Common myeloid progenitor, CD34-positive (primary cell): ENCODE measurements around the gene TTC17. TPM values are rescaled to one million over a fixed set of nuclear protein-coding genes. Genes with fewer than 3 reads are reported as not detected.

Experiments
- CTCF ChIA-PET: fragments of 350-600 bp; sonication (Branson Sonifier 250); formaldehyde crosslinking; loops from one replicate; lab custom pipeline; 2021; ENCODE audit warnings: antibody characterized with exemption; lab: Charles Lee
- POLR2A ChIA-PET: fragments of 350-600 bp; sonication (Branson Sonifier 250); formaldehyde crosslinking; loops from one replicate; lab custom pipeline; 2021; ENCODE audit warnings: antibody characterized with exemption; lab: Charles Lee
- DNase-seq, 3 donors: peaks; one replicate each; pipeline versions ENCODE4 v3.0.0 to v3.0.0-alpha.2; 2013
- H3K27ac ChIP-seq, 2 experiments: 1 replicate in 1 of 2; 2 replicates in 1 of 2; pipeline ENCODE4 v1.7.0; 2013; ENCODE audit warnings: inconsistent platforms in 2 of 2, low read length in 2 of 2, mild to moderate bottlenecking in 2 of 2, low read depth in 1 of 2, moderate library complexity in 1 of 2; ENCODE audit not compliant: severe bottlenecking in 2 of 2, insufficient read depth in 1 of 2, poor library complexity in 1 of 2
- H3K27me3 ChIP-seq, 5 experiments: replicated peaks in 2 of 5; 1 replicate in 3 of 5; 2 replicates in 2 of 5; pipeline versions ENCODE4 v1.6.1 to v1.7.0; 2013; ENCODE audit warnings: low read length in 4 of 5, mild to moderate bottlenecking in 2 of 5, moderate library complexity in 2 of 5, inconsistent platforms in 1 of 5; ENCODE audit not compliant: insufficient read depth in 5 of 5, control insufficient read depth in 4 of 5
- H3K36me3 ChIP-seq, 4 experiments: 1 replicate in 2 of 4; 2 replicates in 2 of 4; pipeline versions ENCODE4 v1.6.1 to v1.7.0; 2013; ENCODE audit warnings: low read length in 3 of 4, control low read depth in 1 of 4, mild to moderate bottlenecking in 1 of 4; ENCODE audit not compliant: control insufficient read depth in 4 of 4, insufficient read depth in 4 of 4
- H3K4me1 ChIP-seq, 4 experiments: 1 replicate in 3 of 4; 2 replicates in 1 of 4; pipeline versions ENCODE4 v1.6.1 to v1.7.1; 2013; ENCODE audit warnings: low read length in 3 of 4, mild to moderate bottlenecking in 3 of 4, control low read depth in 1 of 4, inconsistent platforms in 1 of 4, moderate library complexity in 1 of 4; ENCODE audit not compliant: control insufficient read depth in 4 of 4, insufficient read depth in 4 of 4; ENCODE audit errors: control extremely low read depth in 1 of 4
- H3K4me3 ChIP-seq, 7 experiments: 1 replicate in 4 of 7; 2 replicates in 3 of 7; pipeline versions ENCODE4 v1.5.1 to v1.7.0; 2013; ENCODE audit warnings: mild to moderate bottlenecking in 7 of 7, low read length in 6 of 7, moderate library complexity in 6 of 7, inconsistent platforms in 2 of 7, low read depth in 2 of 7, control low read depth in 1 of 7; ENCODE audit not compliant: insufficient read depth in 4 of 7, control insufficient read depth in 1 of 7; ENCODE audit errors: extremely low read depth in 1 of 7
- H3K9me3 ChIP-seq, 5 experiments: 1 replicate in 4 of 5; 2 replicates in 1 of 5; pipeline versions ENCODE4 v1.6.1 to v1.7.1; 2013; ENCODE audit warnings: low read length in 4 of 5, mild to moderate bottlenecking in 2 of 5, inconsistent platforms in 1 of 5, low read depth in 1 of 5, moderate library complexity in 1 of 5; ENCODE audit not compliant: control insufficient read depth in 4 of 5, insufficient read depth in 2 of 5; ENCODE audit errors: control extremely low read depth in 1 of 5
- WGBS: methylation state at CpG from one replicate; pipeline ENCODE4 v1.1.5; 2013; ENCODE audit not compliant: insufficient coverage; 5-methylcytosine and 5-hydroxymethylcytosine counted together
- polyA plus RNA-seq: library from polyadenylated mRNA; unstranded; fragments of 120-200 nt; gene quantifications from one replicate; pipeline ENCODE4 v1.2.1, GENCODE V29; 2013

The TTC17 gene, protein sequence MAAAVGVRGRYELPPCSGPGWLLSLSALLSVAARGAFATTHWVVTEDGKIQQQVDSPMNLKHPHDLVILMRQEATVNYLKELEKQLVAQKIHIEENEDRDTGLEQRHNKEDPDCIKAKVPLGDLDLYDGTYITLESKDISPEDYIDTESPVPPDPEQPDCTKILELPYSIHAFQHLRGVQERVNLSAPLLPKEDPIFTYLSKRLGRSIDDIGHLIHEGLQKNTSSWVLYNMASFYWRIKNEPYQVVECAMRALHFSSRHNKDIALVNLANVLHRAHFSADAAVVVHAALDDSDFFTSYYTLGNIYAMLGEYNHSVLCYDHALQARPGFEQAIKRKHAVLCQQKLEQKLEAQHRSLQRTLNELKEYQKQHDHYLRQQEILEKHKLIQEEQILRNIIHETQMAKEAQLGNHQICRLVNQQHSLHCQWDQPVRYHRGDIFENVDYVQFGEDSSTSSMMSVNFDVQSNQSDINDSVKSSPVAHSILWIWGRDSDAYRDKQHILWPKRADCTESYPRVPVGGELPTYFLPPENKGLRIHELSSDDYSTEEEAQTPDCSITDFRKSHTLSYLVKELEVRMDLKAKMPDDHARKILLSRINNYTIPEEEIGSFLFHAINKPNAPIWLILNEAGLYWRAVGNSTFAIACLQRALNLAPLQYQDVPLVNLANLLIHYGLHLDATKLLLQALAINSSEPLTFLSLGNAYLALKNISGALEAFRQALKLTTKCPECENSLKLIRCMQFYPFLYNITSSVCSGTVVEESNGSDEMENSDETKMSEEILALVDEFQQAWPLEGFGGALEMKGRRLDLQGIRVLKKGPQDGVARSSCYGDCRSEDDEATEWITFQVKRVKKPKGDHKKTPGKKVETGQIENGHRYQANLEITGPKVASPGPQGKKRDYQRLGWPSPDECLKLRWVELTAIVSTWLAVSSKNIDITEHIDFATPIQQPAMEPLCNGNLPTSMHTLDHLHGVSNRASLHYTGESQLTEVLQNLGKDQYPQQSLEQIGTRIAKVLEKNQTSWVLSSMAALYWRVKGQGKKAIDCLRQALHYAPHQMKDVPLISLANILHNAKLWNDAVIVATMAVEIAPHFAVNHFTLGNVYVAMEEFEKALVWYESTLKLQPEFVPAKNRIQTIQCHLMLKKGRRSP
- 109 TPM for polyA plus RNA-seq

DNA sequence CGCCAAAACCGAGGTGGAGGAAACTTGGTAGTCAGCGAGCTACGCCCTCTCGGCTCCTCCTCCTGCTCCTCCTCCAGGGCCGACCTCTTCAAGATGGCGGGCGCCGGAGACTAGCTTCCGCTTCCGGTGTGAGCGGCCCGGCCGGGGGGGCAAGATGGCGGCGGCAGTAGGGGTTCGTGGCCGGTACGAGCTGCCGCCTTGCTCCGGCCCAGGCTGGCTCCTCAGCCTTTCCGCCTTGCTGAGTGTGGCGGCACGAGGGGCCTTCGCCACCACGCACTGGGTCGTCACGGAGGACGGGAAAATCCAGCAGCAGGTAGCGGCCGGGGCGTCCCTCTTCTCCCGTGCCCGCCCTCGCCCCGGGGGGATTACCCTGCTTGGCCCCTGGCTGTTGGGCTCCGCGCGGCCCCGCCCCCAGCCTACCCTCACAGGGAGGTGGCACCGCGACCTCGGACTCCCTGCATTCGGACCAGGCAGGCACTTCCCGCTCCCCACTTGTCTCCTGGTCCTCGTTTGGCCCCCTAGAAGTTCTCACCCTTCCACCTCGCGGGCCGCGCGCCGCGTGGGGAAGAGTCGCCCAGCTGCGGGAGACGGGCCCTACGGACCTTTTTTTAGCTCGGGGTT, at the start of gene TTC17:
TSS of gene TTC17 (plus strand) at position 120 of the 621 bp plus-strand sequence. CDS start at position 155, 35 bp downstream.
- POLR2A ChIA-PET = interaction anchor here (1.0 to 3.2 kb wide), 4 partner anchors 9 to 47 kb away, joined by 4 to 8 read pairs (median 6); partner anchors contain the start of gene API5
- peaks cover 0 to 13% (median 5%) of the 10 kb centered on the region in 4 experiments for H3K36me3 ChIP-seq
- H3K4me3 ChIP-seq = peak within 1 kb of the TSS; percentile 85 to 97 (median 94)
- H3K9me3 ChIP-seq = no peaks in the 10 kb centered on the region
- H3K27me3 ChIP-seq = no peaks in the 10 kb centered on the region
- under 1% methylated on average over 57 of the region's 58 CpGs for WGBS
- H3K27ac ChIP-seq = peak within 1 kb of the TSS; percentile 84 to 95
- DNase-seq = peak; percentile 93 to 96 (median 95)
- H3K4me1 ChIP-seq = peaks cover 15 to 26% (median 22%) of the 10 kb centered on the region in 4 experiments
- CTCF ChIA-PET = interaction anchor here (0.7 to 1.7 kb wide), 4 partner anchors 8 to 47 kb away, joined by 3 to 9 read pairs (median 4); partner anchors contain the start of gene API5

GRCh38 chr11:43311791-43312607, 46.7 kb upstream of the TTC17 start, which contains the start of gene API5:
Gene API5, plus strand, starts transcription at chr11:43311996. Its CDS starts 132 bp downstream, at chr11:43312128.
- H3K4me1 ChIP-seq = peaks cover 4 to 20% (median 14%) of the 10 kb centered on the region in 4 experiments
- no peaks in the 10 kb centered on the region for H3K9me3 ChIP-seq
- POLR2A ChIA-PET = interaction anchor here (1.5 to 1.6 kb wide), 2 partner anchors 9 to 47 kb away, joined by 3 to 8 read pairs; partner anchors contain the start of gene TTC17
- CTCF ChIA-PET = interaction anchor here (0.6 to 2.4 kb wide), 15 partner anchors 10 to 112 kb away, joined by 3 to 7 read pairs (median 3); partner anchors contain the start of gene TTC17
- H3K27me3 ChIP-seq = no peaks in the 10 kb centered on the region
- H3K4me3 ChIP-seq = peak within 1 kb of the TSS; percentile 75 to 99 (median 91)
- peak; percentile 97 to 99 (median 99) for DNase-seq
- peak within 1 kb of the TSS; percentile 83 to 92 for H3K27ac ChIP-seq
- 0% methylated on average over 54 of the region's 60 CpGs for WGBS
- H3K36me3 ChIP-seq = peaks cover 0 to 3% (median 0%) of the 10 kb centered on the region in 4 experiments

- no peak overlapping the region for H3K27ac ChIP-seq
- no peaks in the 10 kb centered on the region for H3K27me3 ChIP-seq
- peaks cover 3 to 21% (median 11%) of the 10 kb centered on the region in 4 experiments for H3K36me3 ChIP-seq
- H3K4me3 ChIP-seq = no peak overlapping the region
- ChIA-PET POLR2A (no interaction called here), CTCF (no interaction called here)
- no peaks in the 10 kb centered on the region for H3K9me3 ChIP-seq
- 100% methylated on average over 1 of the region's 2 CpGs for WGBS
- H3K4me1 ChIP-seq = peaks cover 4 to 20% (median 14%) of the 10 kb centered on the region in 4 experiments
- no peak for DNase-seq
Observed at GRCh38 chr11:43315966-43316365, 42.8 kb upstream of the TTC17 start.

- H3K4me3 ChIP-seq = no peak overlapping the region
- H3K27me3 ChIP-seq = no peaks in the 10 kb centered on the region
- no peaks in the 10 kb centered on the region for H3K9me3 ChIP-seq
- peaks cover 4 to 19% (median 13%) of the 10 kb centered on the region in 4 experiments for H3K4me1 ChIP-seq
- peak in 2 of 3 donors; percentile 46 to 57 for DNase-seq
- CTCF ChIA-PET = no interaction called here
- 96% methylated on average over 5 of the region's 6 CpGs for WGBS
- peaks cover 3 to 26% (median 12%) of the 10 kb centered on the region in 4 experiments for H3K36me3 ChIP-seq
- H3K27ac ChIP-seq = no peak overlapping the region
- POLR2A ChIA-PET = no interaction called here
Observed at GRCh38 chr11:43316451-43316850, 42.3 kb upstream of the TTC17 start.

GRCh38 chr11:43327987-43328386, 30.7 kb upstream of the TTC17 start:
- WGBS = 100% methylated on average over 2 of the region's 2 CpGs
- CTCF ChIA-PET = interaction anchor here (1.1 kb wide), 1 partner anchor 91 kb away, joined by 3 read pairs; no protein-coding TSS in a partner anchor
- Histone ChIP-seq H3K27me3 (no peaks in the 10 kb centered on the region), H3K4me3 (no peak overlapping the region), H3K9me3 (no peaks in the 10 kb centered on the region), H3K36me3 (peaks cover 46 to 97% (median 66%) of the 10 kb centered on the region in 4 experiments), H3K4me1 (peaks cover 0 to 3% (median 0%) of the 10 kb centered on the region in 4 experiments), H3K27ac (no peak overlapping the region)
- POLR2A ChIA-PET = no interaction called here
- peak in 1 of 3 donors; percentile 15 for DNase-seq
